Skin of body (tissue), 2 donors: ENCODE data around the gene MAB21L3. TPM values are rescaled to one million over a fixed set of nuclear protein-coding genes. Genes with fewer than 3 reads are reported as not detected.

Experiments
- DNase-seq: peaks from one replicate; lab custom pipeline; 2025; lab: John Stamatoyannopoulos, UW
- total RNA-seq: library from RNA; depleted of rRNA; stranded (reverse); fragments of >200 nt; gene quantifications from one replicate; pipeline ENCODE4 v1.2.3, GENCODE V29; 2014

MAB21L3 gene
- total RNA-seq, 1 donor from 2014 or later = 1.4 TPM

DNA sequence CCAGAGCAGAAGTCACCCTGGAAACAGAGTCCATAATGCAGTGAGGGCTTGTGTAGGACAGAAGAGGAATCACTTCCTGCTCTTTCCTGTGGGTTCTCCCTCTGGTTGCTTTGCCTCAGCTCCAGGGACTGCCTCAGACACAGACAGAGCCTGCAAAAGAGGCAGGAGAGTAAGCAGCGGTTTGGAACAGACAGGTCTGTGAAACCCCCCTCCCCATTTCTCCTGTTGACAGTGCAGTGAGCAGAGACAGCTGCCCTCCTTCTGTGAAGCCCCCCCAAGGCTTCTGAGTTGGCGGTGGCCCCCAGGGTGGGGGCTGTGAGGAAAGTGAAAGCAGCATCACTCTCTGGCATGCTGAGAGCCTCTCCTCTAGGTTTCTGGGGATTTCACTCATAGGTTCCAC lies 53.0 kb downstream of the MAB21L3 start:
- DNase-seq = no peak

DNA sequence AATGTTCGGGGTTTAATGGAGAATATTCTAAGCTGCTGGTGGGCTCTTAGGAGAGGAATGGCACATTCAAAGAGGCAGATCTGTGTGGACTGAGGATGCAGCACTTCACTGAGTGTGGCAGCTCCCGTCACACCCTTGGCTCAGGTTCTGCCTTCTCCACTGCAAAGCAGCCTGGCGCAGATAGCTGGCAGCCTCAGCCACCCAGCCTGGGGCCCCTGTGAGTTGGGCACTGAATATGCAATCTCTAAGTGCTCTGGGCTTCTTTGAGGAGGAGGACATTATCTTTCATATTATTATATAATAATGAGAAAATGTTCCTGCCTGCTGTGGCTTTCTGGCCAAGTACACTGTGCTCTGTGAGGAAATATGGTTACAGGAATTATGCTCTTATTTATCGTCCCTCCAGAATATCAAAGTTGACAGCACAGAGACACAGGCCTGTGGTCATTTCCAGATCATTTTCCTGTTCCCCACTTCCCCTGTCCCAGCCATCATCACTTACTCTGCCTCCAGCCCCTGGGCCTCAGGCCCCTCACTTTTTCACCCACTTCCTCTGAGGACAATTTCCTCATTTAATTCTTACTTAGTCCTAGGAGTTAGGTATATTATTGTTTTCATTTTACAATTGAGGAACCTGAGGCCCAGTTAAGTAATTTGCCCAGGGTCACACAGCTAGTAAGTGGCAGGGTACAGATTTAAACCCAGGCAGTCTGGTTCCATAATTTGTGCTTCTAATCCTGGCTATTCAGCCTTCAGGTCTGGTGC lies 53.6 kb downstream of the MAB21L3 start:
- no peak for DNase-seq

DNA sequence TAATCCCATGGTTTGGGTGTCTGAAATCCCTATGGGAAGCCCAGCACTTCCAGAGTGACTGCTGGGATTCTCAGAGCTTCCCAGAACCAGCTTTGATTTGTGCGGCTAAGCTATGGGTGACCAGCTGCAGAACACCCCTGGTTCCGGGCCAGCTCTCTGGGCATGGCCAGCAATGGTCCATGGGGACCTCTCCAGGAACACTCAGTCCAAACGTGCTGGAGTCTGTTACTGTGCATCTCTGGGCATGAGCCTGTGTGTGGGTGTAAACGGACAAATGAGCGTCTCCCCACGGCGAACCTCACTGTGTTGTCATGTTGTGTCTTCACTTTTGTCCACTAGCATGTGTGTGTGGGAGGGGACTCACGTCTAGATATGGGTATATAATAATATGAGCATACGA lies 54.4 kb downstream of the MAB21L3 start:
- DNase-seq = no peak

DNA sequence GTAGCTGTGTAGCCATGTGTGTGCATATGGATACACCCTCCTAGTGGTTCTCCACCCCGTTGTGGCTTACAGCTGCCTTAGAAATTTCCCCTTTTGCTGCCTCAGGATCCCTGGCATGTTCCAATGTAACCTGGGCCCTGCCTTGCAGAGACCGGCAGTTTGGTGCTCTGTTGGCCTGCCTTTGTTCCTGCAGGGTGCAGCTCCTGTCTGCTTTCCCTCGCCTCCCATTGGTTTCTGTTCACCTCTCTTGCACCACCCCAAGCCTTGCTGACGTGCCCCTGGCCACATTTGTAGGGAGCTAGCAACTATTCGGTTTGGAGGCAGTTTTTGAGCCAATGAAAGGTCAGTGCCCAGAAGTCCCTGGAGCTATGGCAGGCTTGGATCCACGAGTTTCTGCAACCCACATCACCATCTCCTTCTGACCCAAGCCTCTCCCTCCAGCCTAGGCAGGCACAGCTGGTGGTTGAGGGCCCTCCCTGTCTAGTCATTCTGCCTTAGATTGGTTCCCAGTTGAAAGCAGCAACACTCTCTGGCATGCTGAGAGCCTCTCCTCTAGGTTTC lies 54.9 kb downstream of the MAB21L3 start:
- DNase-seq = no peak

DNA sequence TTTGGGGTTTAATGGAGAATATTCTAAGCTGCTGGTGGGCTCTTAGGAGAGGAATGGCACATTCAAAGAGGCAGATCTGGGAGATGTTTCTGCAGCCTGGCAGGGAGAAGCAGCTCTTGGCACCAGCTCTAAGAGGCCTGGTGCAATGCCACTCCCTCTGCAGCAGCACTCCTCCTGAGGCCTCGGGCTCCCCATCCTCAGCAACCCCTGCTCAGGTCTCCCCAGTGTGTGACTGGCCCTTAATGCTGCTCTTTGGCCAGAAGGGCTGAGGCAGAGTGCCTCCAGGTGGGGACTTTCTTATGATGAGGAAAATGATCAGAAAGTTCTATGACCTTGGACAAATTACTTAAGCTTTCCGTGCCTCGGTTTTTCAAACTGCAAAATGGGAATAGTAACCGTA lies 55.5 kb downstream of the MAB21L3 start:
- DNase-seq = no peak

DNA sequence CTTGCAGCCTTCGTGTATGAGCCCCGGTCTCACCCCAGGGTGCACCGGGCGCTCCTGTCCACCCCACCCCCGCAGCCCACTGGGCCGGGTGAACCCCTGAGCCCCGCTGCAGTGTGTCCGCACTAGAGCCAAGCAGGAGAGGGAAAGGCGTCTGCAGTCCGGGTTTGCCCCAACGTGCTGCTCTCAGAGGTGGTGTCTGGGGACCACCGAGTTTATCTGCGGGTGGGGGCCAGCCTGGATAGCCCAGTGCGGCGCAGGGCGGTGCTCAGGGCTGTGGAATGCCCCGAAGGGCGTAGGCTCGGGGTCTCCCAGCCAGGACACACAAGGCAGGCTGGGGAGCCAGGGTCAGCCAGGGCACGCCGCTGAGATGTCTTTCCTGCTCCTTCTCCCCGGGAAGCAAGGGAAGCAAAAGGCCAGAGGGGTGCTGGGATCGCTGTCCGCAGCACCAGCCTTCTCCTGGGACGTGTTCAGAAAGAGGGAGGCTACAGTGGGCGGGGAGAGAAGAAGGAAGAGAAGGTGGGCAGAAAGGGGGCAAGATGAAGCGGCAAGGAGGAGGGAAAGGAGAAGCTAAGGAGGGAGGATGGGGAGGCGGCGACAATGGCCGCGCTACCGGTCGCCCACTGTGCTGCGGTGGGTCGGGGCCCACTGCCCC lies 56.6 kb downstream of the MAB21L3 start:
- DNase-seq = no peak

DNA sequence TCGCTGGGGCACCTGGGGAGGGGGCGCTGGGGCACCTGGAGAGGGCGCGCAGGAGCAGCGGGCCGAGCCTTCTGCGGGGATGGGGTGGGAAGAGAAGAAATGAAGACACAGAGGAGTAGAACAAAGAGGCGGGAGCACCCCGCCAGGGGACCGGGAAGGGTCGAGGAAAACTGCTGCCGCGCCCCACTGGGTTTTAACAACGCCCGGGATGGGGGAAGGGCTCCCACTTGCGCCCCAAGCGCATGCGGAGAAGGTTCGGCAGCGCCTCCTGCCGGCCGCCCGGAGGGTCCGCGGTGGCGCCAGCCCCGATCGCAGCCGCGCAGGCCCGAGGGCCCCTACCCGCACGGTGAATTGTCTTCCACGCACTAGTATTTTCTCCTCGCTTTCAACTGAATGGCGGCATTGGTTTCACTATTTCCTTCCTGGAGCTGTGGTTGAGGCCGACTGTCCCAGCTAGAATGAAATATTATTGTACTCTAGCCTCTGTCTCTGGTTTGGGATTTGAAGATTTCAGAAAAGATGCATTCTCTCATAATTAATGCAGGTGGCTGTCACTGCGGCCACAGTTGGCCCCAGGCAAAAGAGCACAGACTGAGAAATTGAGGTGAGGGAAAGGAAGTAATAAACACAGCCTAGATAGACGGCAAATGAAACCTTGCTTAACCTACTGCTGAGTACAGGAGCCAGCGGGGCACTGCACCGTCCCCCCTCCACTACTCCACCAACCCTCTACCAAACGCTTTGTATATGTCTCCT lies 57.3 kb downstream of the MAB21L3 start:
- DNase-seq = no peak

DNA sequence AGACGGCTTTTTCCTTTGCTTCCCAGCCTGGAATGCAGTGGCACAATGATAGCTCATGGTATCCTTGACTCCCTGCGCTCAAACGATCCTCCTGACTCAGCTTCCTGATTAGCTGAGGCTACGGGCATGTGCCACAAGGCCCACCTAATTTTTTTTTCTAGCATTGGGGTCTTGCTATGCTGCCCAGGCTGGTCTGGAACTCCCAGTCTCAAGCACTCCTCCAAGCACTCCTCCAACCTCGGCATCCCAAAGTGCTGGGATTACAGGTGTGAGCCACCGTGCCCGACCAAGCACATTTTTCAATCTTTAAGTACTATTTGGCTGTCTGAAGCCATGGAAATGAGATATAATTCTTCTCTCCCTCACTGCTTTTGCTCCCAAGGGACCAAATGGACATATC lies 58.7 kb downstream of the MAB21L3 start:
- DNase-seq = no peak

DNA sequence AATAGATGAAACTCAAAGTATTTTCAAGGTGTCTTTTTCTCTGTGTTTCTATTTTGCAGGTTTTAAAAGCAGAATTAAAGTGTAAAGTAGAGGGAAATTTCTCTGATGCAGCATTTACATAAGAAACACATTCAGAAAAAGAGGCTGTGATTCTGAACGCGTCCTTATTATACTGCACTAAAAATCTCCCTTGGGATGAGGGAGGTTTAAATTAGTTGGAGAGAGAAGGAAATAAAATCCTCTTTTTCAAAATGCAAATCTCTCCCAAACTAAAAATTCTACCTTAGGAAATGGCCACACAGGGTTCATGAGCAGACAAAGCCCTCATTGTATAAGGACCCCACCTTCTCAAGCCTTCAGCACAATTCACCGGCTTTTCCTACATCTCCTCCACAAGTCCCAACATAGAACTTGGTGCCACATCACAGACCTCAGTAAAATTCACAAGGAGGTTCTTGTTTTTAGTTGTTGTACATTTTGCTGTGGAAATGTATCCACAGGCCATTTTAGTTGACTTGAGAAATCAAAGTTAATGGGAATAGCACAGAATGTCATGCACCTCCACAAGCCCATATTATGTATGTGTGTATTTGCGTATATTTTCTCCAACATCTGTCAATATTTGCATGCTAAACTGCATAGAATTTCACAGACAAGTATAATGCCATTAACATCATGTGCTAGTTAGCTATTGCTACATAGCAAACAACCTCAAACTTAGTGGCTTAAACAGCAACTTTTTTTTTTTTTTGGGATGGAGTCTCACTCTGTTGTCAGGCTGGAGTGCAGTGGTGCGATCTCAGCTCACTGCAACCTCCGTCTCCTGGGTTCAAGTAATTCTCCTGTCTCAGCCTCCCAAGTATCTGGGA lies 59.8 kb downstream of the MAB21L3 start:
- no peak for DNase-seq

DNA sequence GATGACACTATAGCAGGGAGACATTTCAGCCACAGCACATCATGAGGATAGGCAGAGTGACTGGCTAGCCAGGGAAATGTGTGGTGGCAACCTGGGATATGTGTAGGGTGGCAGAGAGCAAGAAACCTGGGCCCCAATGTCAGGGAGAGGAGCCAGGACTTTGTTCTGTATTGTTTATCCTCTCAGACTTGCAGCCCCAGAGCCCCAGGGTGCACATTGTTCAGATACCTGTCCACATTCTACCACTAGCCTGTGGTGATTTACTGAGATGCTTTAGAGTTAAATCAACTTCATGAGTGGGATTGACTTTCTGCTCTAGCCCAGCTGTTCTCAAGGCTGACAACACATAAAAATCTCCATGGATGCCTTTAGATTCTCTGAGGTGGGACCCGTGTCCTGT lies 61.5 kb downstream of the MAB21L3 start:
- no peak for DNase-seq

DNA sequence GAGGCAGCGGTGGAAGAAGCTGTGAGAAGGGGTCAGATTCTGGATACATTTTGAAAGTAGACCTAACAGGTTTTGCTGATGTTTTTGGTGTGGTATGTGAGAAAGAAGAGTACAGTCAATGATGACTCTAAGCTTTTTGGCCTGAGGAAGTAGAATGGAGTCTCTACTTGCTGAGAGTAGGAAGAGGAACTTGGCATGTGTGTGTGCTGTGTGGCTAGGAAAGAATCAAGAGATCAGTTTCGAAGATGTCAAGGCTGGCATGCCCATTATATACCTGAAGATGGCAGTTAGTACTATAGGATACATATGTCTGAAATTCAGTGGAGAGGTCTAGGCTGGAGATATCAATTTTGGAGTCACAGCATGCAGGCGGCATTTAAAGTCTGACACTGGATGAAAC lies 64.4 kb downstream of the MAB21L3 start:
- DNase-seq = no peak

DNA sequence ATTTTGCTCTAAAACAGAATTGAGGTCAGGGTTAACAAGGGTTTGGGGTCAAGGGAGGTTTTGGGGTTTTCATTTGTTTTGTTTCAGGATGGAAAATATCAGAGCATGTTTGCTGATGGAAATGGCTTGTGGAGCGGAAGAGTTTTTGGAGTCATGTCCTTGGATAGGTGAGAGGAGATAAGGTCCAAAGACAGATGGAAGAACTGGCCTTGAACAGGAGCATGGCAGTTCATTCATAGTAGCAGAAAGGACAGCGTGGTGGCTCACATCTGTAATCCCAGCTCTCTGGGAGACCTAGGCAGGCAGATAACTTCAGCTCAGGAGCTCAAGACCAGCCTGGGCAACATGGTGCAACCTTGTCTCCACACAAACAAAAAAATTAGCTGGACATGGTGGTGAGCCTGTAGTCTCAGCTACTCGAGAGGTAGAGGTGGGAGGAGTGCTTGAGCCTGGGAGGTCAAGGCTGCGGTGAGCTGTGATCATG lies 65.1 kb downstream of the MAB21L3 start:
- no peak for DNase-seq

DNA sequence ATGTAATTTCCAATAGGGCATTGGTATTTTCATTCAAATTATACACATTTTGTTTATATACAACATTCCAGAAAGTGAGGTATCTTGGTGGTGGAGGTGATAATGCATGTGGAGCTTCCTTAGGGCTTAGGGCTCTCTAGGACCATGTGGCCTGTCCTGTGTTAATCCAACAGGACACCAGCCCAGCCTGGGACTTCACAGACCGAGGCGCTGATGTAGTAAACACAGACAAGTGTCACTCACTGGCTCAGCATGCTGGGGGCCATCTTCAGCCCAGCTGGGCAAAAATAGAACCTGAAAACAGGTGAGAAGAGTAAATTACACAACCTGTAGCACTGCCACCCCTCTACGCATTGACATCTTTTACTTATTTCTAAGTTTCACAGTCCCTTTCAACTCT lies 66.7 kb downstream of the MAB21L3 start:
- no peak for DNase-seq

DNA sequence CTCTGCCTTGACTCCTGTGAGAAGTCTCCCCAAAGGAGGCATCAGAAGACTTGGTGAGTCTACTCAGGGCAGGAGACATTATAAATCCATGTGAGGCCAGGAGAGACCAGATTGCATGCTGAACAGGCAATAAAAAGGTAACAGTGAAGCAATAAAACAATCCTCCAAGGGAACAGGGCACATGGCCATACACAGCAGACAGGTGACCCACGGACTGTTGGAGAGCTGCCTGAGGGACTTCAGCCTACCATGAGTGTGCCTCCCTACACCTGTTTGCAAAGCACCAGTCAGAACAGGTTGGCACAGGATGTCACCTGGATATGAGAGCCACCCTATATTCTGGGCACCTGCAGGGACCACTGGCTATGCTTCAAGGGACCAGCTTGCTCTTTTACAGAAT lies 67.6 kb downstream of the MAB21L3 start:
- DNase-seq = no peak

DNA sequence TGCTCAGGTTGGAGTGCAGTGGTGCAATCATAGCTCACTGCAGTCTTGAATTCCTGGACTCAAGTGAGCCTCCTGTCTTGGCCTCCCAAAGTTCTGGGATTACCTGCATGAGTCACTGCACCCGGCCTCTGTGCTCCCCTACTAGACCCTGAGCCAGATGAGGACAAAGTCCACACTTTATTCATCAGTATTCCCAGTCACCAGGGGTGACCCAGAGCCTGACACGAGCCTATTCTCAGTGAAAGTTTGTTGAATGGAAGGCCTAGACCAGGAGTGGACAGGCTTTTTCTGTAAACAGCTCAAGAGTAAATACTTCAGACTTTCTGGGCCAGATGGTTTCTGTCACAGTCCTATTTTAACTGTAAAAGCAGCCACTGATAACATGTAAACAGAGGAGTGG lies 68.2 kb downstream of the MAB21L3 start:
- no peak for DNase-seq

DNA sequence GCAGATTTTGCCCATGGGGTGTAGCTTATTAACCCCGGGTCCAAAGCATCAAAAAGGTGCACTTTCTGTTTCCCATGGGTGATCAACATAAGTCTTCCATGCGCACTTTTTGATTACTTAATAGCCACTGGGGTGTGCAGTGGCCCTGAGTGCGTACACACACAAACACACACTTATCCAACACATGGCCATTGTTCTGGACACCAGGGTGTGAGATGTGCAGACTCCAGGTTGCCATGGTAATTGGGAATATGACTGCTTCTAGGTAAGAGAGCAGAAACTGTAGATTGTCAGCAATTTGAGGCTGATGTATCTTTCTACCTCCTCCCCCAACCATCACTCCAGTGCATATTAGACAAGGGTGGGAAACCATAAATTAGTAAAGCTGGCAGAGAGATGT lies 68.8 kb downstream of the MAB21L3 start:
- no peak for DNase-seq

DNA sequence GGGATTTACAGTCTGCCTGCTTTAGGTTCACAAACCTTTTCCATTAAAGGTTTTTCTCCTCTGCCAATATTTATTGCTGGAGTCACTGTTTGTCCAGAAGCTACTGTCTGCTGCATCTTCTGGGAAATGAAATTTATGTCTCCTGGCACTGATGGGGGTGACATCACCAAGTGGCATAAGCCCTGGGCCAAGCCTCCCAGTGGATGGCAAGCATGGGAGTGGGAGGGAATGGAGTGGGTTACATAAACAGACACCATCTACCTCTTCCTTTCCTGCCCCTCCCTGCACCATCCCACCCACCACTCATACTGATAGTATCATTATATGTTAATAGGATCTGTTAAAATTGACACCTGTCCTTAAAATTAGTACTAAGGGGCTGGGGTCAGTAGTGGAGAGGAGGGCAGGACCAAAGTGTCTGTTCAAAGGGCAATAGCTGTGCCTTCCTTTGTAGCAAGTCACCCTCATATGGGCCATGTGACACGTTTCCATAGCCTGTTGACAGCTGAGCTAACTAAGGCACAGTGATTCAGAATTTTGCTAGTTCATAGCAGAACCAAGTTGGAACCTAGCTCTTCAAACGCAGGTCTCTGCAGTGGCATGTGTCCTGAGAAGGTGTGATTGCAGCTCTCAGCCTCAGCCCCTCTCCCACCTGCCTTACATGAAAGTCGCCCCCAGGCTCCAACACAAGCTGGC lies 71.0 kb downstream of the MAB21L3 start:
- no peak for DNase-seq
